Kidney glomerular epithelial cell (primary cell): Measurements from ENCODE around the gene SLAMF1.
"Not testable (repeated sequence)": the region's sequence is repeated elsewhere in the genome, so short reads cannot be mapped to it uniquely, and the experiment has no call there.

Source experiments
- DNase-seq: peaks from one replicate; lab custom pipeline; 2025; lab: John Stamatoyannopoulos, UW

SLAMF1 gene

GRCh38 chr1:160640359-160641123 is 6.3 kb downstream of the SLAMF1 start:
- no peak for DNase-seq

- DNase-seq, result no peak
Observed at GRCh38 chr1:160639652-160640051, 7.2 kb downstream of the SLAMF1 start.

GRCh38 chr1:160638926-160639325 is 7.9 kb downstream of the SLAMF1 start:
- DNase-seq, result no peak

GRCh38 chr1:160638540-160638857 is 8.3 kb downstream of the SLAMF1 start:
- DNase-seq, result no peak

GRCh38 chr1:160637821-160638539 is 8.9 kb downstream of the SLAMF1 start:
- DNase-seq, result peak; percentile 24

GRCh38 chr1:160637065-160637464 is 9.8 kb downstream of the SLAMF1 start:
- DNase-seq, result no peak

- DNase-seq, result no peak
Observed at GRCh38 chr1:160636547-160636946, 10.3 kb downstream of the SLAMF1 start.

GRCh38 chr1:160636076-160636475 is 10.8 kb downstream of the SLAMF1 start:
- no peak for DNase-seq

GRCh38 chr1:160634543-160635491 is 12.0 kb downstream of the SLAMF1 start:
- no peak for DNase-seq

- DNase-seq, result no peak
Observed at GRCh38 chr1:160633330-160633903, 13.4 kb downstream of the SLAMF1 start.

- DNase-seq, result no peak
Observed at GRCh38 chr1:160631983-160632625, 14.7 kb downstream of the SLAMF1 start.

GRCh38 chr1:160630523-160631451 is 16.1 kb downstream of the SLAMF1 start:
- no peak for DNase-seq

- no peak for DNase-seq
Observed at GRCh38 chr1:160629286-160630210, 17.3 kb downstream of the SLAMF1 start.

GRCh38 chr1:160628799-160629263 is 18.0 kb downstream of the SLAMF1 start:
- DNase-seq, result no peak

- not testable (repeated sequence) for DNase-seq
Observed at GRCh38 chr1:160627677-160628289, 19.1 kb downstream of the SLAMF1 start.

- no peak for DNase-seq
Observed at GRCh38 chr1:160626509-160627342, 20.1 kb downstream of the SLAMF1 start.

- no peak for DNase-seq
Observed at GRCh38 chr1:160625725-160626498, 20.9 kb downstream of the SLAMF1 start.
